ENCODE data around the gene CCDC171. TPM values are rescaled to one million over a fixed set of nuclear protein-coding genes. Genes with fewer than 3 reads are reported as not detected.

Gene CCDC171
- total RNA-seq, 1 experiment from 2014 or later: 2.8 TPM

DNA sequence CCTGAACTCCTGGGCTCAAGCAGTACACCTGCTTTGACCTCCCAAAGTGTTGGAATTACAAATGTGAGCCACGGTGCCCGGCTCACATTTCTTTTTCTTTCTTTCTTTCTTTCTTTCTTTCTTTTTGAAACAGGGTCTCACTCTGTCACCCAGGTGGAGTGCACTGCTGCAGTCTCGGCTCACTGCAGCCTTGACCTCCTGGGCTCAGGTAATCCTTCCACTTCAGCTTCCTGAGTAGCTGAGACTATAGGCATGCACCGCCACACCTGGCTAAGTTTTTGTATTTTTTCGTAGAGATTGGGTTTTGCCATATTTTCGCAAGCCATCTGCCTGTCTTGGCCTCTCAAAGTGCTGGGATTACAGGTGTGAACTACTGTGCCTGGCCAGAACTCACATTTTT is 183.7 kb downstream of the CCDC171 start (continued):
- no peak for TF ChIP-seq CREM (CRISPR knock-in tag; IDR thresholded peaks at IDR 0.05)
- TF ChIP-seq, protein P1, sequence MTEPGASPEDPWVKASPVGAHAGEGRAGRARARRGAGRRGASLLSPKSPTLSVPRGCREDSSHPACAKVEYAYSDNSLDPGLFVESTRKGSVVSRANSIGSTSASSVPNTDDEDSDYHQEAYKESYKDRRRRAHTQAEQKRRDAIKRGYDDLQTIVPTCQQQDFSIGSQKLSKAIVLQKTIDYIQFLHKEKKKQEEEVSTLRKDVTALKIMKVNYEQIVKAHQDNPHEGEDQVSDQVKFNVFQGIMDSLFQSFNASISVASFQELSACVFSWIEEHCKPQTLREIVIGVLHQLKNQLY (CRISPR knock-in tag; IDR thresholded peaks at IDR 0.05): no peak
- TF ChIP-seq FOXJ3 (CRISPR knock-in tag; IDR thresholded peaks at IDR 0.05; ENCODE audit: borderline replicate concordance): no peak

- ChIA-PET CTCF (no interaction called here), POLR2A (no interaction called here)
- Mint-ChIP-seq H3K4me3 (no peak overlapping the region), H3K9me3 (0 out of 2 replicates have a peak, but pooled peaks cover 4% of the 10 kb centered on the region), H3K27ac (no peak overlapping the region), H3K27me3 (ENCODE audit: low read depth) (no peaks in the 10 kb centered on the region), H3K36me3 (no peaks in the 10 kb centered on the region), H3K4me1 (peaks cover 2% of the 10 kb centered on the region; the same call in 1 of the 2 replicates)
- ATAC-seq (no peak), DNase-seq (ENCODE audit: low spot score) (no peak)
- TF ChIP-seq ZNF425 (CRISPR knock-in tag; conservative IDR thresholded peaks at IDR 0.05) (no peak), NFATC4 (CRISPR knock-in tag; IDR thresholded peaks at IDR 0.05) (no peak), ZNF416 (CRISPR knock-in tag; IDR thresholded peaks at IDR 0.05) (no peak), ZNF423 (CRISPR knock-in tag; IDR thresholded peaks at IDR 0.05) (no peak), HMGA2 (CRISPR knock-in tag; IDR thresholded peaks at IDR 0.05) (no peak), IRF2 (CRISPR knock-in tag; IDR thresholded peaks at IDR 0.05; ENCODE audit: borderline replicate concordance, low read depth) (no peak)
- TF ChIP-seq, protein P2, sequence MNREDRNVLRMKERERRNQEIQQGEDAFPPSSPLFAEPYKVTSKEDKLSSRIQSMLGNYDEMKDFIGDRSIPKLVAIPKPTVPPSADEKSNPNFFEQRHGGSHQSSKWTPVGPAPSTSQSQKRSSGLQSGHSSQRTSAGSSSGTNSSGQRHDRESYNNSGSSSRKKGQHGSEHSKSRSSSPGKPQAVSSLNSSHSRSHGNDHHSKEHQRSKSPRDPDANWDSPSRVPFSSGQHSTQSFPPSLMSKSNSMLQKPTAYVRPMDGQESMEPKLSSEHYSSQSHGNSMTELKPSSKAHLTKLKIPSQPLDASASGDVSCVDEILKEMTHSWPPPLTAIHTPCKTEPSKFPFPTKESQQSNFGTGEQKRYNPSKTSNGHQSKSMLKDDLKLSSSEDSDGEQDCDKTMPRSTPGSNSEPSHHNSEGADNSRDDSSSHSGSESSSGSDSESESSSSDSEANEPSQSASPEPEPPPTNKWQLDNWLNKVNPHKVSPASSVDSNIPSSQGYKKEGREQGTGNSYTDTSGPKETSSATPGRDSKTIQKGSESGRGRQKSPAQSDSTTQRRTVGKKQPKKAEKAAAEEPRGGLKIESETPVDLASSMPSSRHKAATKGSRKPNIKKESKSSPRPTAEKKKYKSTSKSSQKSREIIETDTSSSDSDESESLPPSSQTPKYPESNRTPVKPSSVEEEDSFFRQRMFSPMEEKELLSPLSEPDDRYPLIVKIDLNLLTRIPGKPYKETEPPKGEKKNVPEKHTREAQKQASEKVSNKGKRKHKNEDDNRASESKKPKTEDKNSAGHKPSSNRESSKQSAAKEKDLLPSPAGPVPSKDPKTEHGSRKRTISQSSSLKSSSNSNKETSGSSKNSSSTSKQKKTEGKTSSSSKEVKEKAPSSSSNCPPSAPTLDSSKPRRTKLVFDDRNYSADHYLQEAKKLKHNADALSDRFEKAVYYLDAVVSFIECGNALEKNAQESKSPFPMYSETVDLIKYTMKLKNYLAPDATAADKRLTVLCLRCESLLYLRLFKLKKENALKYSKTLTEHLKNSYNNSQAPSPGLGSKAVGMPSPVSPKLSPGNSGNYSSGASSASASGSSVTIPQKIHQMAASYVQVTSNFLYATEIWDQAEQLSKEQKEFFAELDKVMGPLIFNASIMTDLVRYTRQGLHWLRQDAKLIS (CRISPR knock-in tag; IDR thresholded peaks at IDR 0.05; ENCODE audit: borderline replicate concordance): no peak
- TF ChIP-seq, protein P3, sequence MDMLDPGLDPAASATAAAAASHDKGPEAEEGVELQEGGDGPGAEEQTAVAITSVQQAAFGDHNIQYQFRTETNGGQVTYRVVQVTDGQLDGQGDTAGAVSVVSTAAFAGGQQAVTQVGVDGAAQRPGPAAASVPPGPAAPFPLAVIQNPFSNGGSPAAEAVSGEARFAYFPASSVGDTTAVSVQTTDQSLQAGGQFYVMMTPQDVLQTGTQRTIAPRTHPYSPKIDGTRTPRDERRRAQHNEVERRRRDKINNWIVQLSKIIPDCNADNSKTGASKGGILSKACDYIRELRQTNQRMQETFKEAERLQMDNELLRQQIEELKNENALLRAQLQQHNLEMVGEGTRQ (CRISPR knock-in tag; IDR thresholded peaks at IDR 0.05): no peak
These were observed 185.2 kb downstream of the CCDC171 start for GRCh38 chr9:15738011-15738410.

DNA sequence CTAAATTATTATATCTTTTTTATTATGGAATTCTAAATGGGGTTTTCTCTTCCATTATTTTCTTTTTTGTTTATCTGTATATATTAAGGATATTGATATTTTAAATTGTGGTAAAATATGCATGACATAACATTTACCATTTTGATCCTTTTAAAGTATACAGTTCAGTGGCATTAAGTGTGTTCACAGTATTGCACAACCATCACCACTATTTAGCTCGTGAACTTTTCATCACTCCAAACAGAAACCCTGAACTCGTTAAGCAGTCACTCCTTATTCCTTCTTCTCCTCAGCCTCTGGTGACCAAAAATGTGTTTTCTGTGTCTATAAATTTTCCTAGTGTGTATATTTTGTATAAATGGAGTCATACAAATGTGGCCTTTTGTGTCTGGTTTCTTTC is 188.2 kb downstream of the CCDC171 start:
- ChIA-PET POLR2A (no interaction called here), CTCF (no interaction called here)
- Mint-ChIP-seq H3K4me1 (peaks cover 2% of the 10 kb centered on the region; the same call in 1 of the 2 replicates), H3K9me3 (0 out of 2 replicates have a peak, but pooled peaks cover 4% of the 10 kb centered on the region), H3K27ac (no peak overlapping the region), H3K4me3 (no peak overlapping the region), H3K36me3 (no peaks in the 10 kb centered on the region), H3K27me3 (ENCODE audit: low read depth) (no peaks in the 10 kb centered on the region)
- DNase-seq (ENCODE audit: low spot score) (no peak), ATAC-seq (no peak)
- TF ChIP-seq ZNF317 (CRISPR knock-in tag; IDR thresholded peaks at IDR 0.05; ENCODE audit: borderline replicate concordance, low read depth) (no peak), RORB (CRISPR knock-in tag; IDR thresholded peaks at IDR 0.05) (no peak), ARID4B (CRISPR knock-in tag; IDR thresholded peaks at IDR 0.05; ENCODE audit: borderline replicate concordance) (no peak), TP53 (CRISPR knock-in tag; IDR thresholded peaks at IDR 0.05) (no peak), FOXP1 (CRISPR knock-in tag; IDR thresholded peaks at IDR 0.05; ENCODE audit: borderline replicate concordance) (no peak), TCF7 (CRISPR knock-in tag; IDR thresholded peaks at IDR 0.05; ENCODE audit: low read depth) (no peak)
- TF ChIP-seq, protein P4, sequence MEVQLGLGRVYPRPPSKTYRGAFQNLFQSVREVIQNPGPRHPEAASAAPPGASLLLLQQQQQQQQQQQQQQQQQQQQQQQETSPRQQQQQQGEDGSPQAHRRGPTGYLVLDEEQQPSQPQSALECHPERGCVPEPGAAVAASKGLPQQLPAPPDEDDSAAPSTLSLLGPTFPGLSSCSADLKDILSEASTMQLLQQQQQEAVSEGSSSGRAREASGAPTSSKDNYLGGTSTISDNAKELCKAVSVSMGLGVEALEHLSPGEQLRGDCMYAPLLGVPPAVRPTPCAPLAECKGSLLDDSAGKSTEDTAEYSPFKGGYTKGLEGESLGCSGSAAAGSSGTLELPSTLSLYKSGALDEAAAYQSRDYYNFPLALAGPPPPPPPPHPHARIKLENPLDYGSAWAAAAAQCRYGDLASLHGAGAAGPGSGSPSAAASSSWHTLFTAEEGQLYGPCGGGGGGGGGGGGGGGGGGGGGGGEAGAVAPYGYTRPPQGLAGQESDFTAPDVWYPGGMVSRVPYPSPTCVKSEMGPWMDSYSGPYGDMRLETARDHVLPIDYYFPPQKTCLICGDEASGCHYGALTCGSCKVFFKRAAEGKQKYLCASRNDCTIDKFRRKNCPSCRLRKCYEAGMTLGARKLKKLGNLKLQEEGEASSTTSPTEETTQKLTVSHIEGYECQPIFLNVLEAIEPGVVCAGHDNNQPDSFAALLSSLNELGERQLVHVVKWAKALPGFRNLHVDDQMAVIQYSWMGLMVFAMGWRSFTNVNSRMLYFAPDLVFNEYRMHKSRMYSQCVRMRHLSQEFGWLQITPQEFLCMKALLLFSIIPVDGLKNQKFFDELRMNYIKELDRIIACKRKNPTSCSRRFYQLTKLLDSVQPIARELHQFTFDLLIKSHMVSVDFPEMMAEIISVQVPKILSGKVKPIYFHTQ (CRISPR knock-in tag; IDR thresholded peaks at IDR 0.05): no peak
